WTC11 (cell line): ENCODE results near the gene HOXA10. TPM values are rescaled to one million over a fixed set of nuclear protein-coding genes. Genes with fewer than 3 reads are reported as not detected.

Experiments used
- ATAC-seq: fragments of 200-7000 bp; cut with Tn5 transposase; 2 replicates; pipeline ENCODE4 v1.10.0; 2021; ENCODE audit warnings: mild to moderate bottlenecking, moderate library complexity
- CTCF ChIA-PET: fragments of 300-600 bp; sonication (Branson Sonifier 250); formaldehyde crosslinking; loops from one replicate; lab custom pipeline; 2021; ENCODE audit warnings: antibody characterized with exemption; lab: Charles Lee
- POLR2A ChIA-PET: fragments of 350-600 bp; sonication (Branson Sonifier 250); formaldehyde crosslinking; loops from one replicate; lab custom pipeline; 2021; ENCODE audit warnings: antibody characterized with exemption; lab: Charles Lee
- DNase-seq: peaks from one replicate; pipeline ENCODE4 v3.0.0; 2021; ENCODE audit warnings: low spot score
- H3K27ac Mint-ChIP-seq: 2 replicates; pipeline ENCODE4 v1.8.0; 2021; ENCODE audit warnings: mixed read lengths
- H3K27me3 Mint-ChIP-seq: 2 replicates; pipeline ENCODE4 v1.8.0; 2021; ENCODE audit warnings: low read depth, mild to moderate bottlenecking, moderate library complexity, mixed read lengths
- H3K36me3 Mint-ChIP-seq: 2 replicates; pipeline ENCODE4 v1.8.0; 2021; ENCODE audit warnings: mixed read lengths
- H3K4me1 Mint-ChIP-seq: 2 replicates; pipeline ENCODE4 v1.8.0; 2022; ENCODE audit warnings: mixed read lengths
- H3K4me3 Mint-ChIP-seq: 2 replicates; pipeline ENCODE4 v1.8.0; 2021; ENCODE audit warnings: mild to moderate bottlenecking, moderate library complexity, mixed read lengths
- H3K9me3 Mint-ChIP-seq: 2 replicates; pipeline ENCODE4 v1.8.0; 2021; ENCODE audit warnings: mixed read lengths
- CREM ChIP-seq: sonication (generic); formaldehyde crosslinking; IDR thresholded peaks from 2 replicates; pipeline ENCODE4 v1.8.1; 2022; ENCODE audit warnings: mild to moderate bottlenecking, missing genetic modification reagents, moderate library complexity
- ELF4 ChIP-seq: sonication (generic); formaldehyde crosslinking; IDR thresholded peaks from 2 replicates; pipeline ENCODE4 v1.8.1; 2022; ENCODE audit warnings: low read depth, mild to moderate bottlenecking, moderate library complexity, missing genetic modification reagents
- ESRRA ChIP-seq: sonication (generic); formaldehyde crosslinking; IDR thresholded peaks from 2 replicates; pipeline ENCODE4 v1.8.1; 2022; ENCODE audit warnings: mild to moderate bottlenecking, missing genetic modification reagents, borderline replicate concordance
- ETV6 ChIP-seq: sonication (generic); formaldehyde crosslinking; IDR thresholded peaks from 2 replicates; pipeline ENCODE4 v1.8.1; 2022; ENCODE audit warnings: mild to moderate bottlenecking, missing genetic modification reagents
- FOXP4 ChIP-seq: sonication (generic); formaldehyde crosslinking; IDR thresholded peaks from 2 replicates; pipeline ENCODE4 v1.8.0; 2022; ENCODE audit warnings: mild to moderate bottlenecking, missing genetic modification reagents
- IRF2 ChIP-seq: sonication (generic); formaldehyde crosslinking; IDR thresholded peaks from 2 replicates; pipeline ENCODE4 v1.8.0; 2022; ENCODE audit warnings: low read depth, missing genetic modification reagents, borderline replicate concordance
- JAZF1 ChIP-seq: fragments of 250-450 bp; sonication (Bioruptor Pico); IDR thresholded peaks from 2 replicates; pipeline ENCODE4 v1.9.0; 2021; ENCODE audit warnings: moderate library complexity, mild to moderate bottlenecking, inconsistent platforms
- KAT7 ChIP-seq: sonication (generic); formaldehyde crosslinking; IDR thresholded peaks from 2 replicates; pipeline ENCODE4 v1.8.1; 2023; ENCODE audit warnings: missing genetic modification reagents, mild to moderate bottlenecking, borderline replicate concordance
- MAX ChIP-seq: sonication (generic); formaldehyde crosslinking; IDR thresholded peaks from 2 replicates; pipeline ENCODE4 v1.8.0; 2022; ENCODE audit warnings: mild to moderate bottlenecking, missing genetic modification reagents
- NFE2L1 ChIP-seq: sonication (generic); formaldehyde crosslinking; IDR thresholded peaks from 2 replicates; pipeline ENCODE4 v1.8.1; 2023; ENCODE audit warnings: missing genetic modification reagents
- PRRX2 ChIP-seq: fragments of 250-450 bp; sonication (Bioruptor Pico); IDR thresholded peaks from 2 replicates; pipeline ENCODE4 v1.8.0; 2021; ENCODE audit warnings: mild to moderate bottlenecking
- RELA ChIP-seq: sonication (generic); formaldehyde crosslinking; IDR thresholded peaks from 2 replicates; pipeline ENCODE4 v1.8.1; 2022; ENCODE audit warnings: missing genetic modification reagents, mild to moderate bottlenecking, borderline replicate concordance
- SMAD4 ChIP-seq: sonication (generic); formaldehyde crosslinking; IDR thresholded peaks from 2 replicates; pipeline ENCODE4 v1.8.0; 2022; ENCODE audit warnings: mild to moderate bottlenecking, missing genetic modification reagents
- TEAD1 ChIP-seq: sonication (generic); formaldehyde crosslinking; IDR thresholded peaks from 2 replicates; pipeline ENCODE4 v1.8.0; 2022; ENCODE audit warnings: mild to moderate bottlenecking, missing genetic modification reagents
- USF1 ChIP-seq: sonication (generic); formaldehyde crosslinking; IDR thresholded peaks from 2 replicates; pipeline ENCODE4 v1.8.0; 2022; ENCODE audit warnings: mild to moderate bottlenecking, missing genetic modification reagents
- ZBTB43 ChIP-seq: sonication (generic); formaldehyde crosslinking; IDR thresholded peaks from 2 replicates; pipeline ENCODE4 v1.8.1; 2023; ENCODE audit warnings: mild to moderate bottlenecking, missing genetic modification reagents
- ZNF138 ChIP-seq: sonication (generic); formaldehyde crosslinking; conservative IDR thresholded peaks from 2 replicates; pipeline ENCODE4 v1.8.1; 2022; ENCODE audit warnings: mild to moderate bottlenecking, moderate library complexity, missing genetic modification reagents
- ZNF232 ChIP-seq: sonication (generic); formaldehyde crosslinking; IDR thresholded peaks from 2 replicates; pipeline ENCODE4 v1.8.0; 2022; ENCODE audit warnings: mild to moderate bottlenecking, missing genetic modification reagents
- ZNF423 ChIP-seq: fragments of 250-450 bp; sonication (Bioruptor Pico); IDR thresholded peaks from 2 replicates; pipeline ENCODE4 v2.1.2; 2022; ENCODE audit warnings: mild to moderate bottlenecking, moderate library complexity
- ZNF425 ChIP-seq: fragments of 250-450 bp; sonication (Bioruptor Pico); conservative IDR thresholded peaks from 2 replicates; pipeline ENCODE4 v1.9.0; 2021; ENCODE audit warnings: mild to moderate bottlenecking
- total RNA-seq: library from RNA; stranded (reverse); gene quantifications from 3 replicates; pipeline ENCODE4 v1.2.3, GENCODE V29; 2021
- TF ChIP-seq, protein P1 (sequence below): sonication (generic); formaldehyde crosslinking; conservative IDR thresholded peaks from 2 replicates; pipeline ENCODE4 v1.8.1; 2022; ENCODE audit warnings: mild to moderate bottlenecking, missing genetic modification reagents
- TF ChIP-seq, protein P2 (sequence below): sonication (generic); formaldehyde crosslinking; IDR thresholded peaks from 2 replicates; pipeline ENCODE4 v1.8.1; 2023; ENCODE audit warnings: mild to moderate bottlenecking, missing genetic modification reagents

Gene HOXA10
- total RNA-seq, 1 experiment from 2014 or later = 0.07 TPM

GRCh38 chr7:27212497-27213432 lies 38.6 kb upstream of the HOXA10 start:
- ChIA-PET CTCF (interaction anchor here (3.5 kb wide), 1 partner anchor 17 kb away, joined by 23 read pairs; no protein-coding TSS in a partner anchor), POLR2A (no interaction called here)
- no peaks in the 10 kb centered on the region for H3K36me3 Mint-ChIP-seq
- ATAC-seq = no peak
- H3K27me3 Mint-ChIP-seq = peaks cover 100% of the 10 kb centered on the region
- no peak overlapping the region for H3K4me3 Mint-ChIP-seq
- no peak for DNase-seq
- TF ChIP-seq KAT7 (no peak), ZNF423 (peak; percentile 39; the same call in 1 of the 2 replicates)
- TF ChIP-seq, all 79 proteins: peak for 1
- Mint-ChIP-seq H3K9me3 (no peaks in the 10 kb centered on the region), H3K4me1 (peaks cover 32% of the 10 kb centered on the region), H3K27ac (no peak overlapping the region)

- Mint-ChIP-seq H3K9me3 (no peaks in the 10 kb centered on the region), H3K4me3 (no peak overlapping the region)
Observed at GRCh38 chr7:27211764-27212204, 37.7 kb upstream of the HOXA10 start.

More at GRCh38 chr7:27211764-27212204, 37.7 kb upstream of the HOXA10 start:
- Mint-ChIP-seq H3K27me3 (peaks cover 100% of the 10 kb centered on the region), H3K36me3 (no peaks in the 10 kb centered on the region), H3K27ac (no peak overlapping the region), H3K4me1 (peaks cover 32% of the 10 kb centered on the region)
- CTCF ChIA-PET = interaction anchor here (1.4 to 3.5 kb wide), 3 partner anchors 14 to 23 kb away, joined by 6 to 23 read pairs (median 8); no protein-coding TSS in a partner anchor
- DNase-seq (no peak), ATAC-seq (no peak)
- TF ChIP-seq CREM (no peak), USF1 (CRISPR knock-in tag) (no peak), IRF2 (no peak), ZNF232 (no peak), TEAD1 (CRISPR knock-in tag) (no peak), ELF4 (CRISPR knock-in tag) (no peak), PRRX2 (no peak), JAZF1 (CRISPR knock-in tag) (no peak), ZNF425 (no peak), MAX (CRISPR knock-in tag) (no peak), ZBTB43 (CRISPR knock-in tag) (no peak), ESRRA (CRISPR knock-in tag) (no peak), ETV6 (no peak), SMAD4 (CRISPR knock-in tag) (no peak), NFE2L1 (no peak), ZNF138 (no peak), FOXP4 (no peak), RELA (CRISPR knock-in tag) (no peak)
- TF ChIP-seq, protein P1, sequence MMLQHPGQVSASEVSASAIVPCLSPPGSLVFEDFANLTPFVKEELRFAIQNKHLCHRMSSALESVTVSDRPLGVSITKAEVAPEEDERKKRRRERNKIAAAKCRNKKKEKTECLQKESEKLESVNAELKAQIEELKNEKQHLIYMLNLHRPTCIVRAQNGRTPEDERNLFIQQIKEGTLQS (CRISPR knock-in tag) = no peak
- TF ChIP-seq, protein P2, sequence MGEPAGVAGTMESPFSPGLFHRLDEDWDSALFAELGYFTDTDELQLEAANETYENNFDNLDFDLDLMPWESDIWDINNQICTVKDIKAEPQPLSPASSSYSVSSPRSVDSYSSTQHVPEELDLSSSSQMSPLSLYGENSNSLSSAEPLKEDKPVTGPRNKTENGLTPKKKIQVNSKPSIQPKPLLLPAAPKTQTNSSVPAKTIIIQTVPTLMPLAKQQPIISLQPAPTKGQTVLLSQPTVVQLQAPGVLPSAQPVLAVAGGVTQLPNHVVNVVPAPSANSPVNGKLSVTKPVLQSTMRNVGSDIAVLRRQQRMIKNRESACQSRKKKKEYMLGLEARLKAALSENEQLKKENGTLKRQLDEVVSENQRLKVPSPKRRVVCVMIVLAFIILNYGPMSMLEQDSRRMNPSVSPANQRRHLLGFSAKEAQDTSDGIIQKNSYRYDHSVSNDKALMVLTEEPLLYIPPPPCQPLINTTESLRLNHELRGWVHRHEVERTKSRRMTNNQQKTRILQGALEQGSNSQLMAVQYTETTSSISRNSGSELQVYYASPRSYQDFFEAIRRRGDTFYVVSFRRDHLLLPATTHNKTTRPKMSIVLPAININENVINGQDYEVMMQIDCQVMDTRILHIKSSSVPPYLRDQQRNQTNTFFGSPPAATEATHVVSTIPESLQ (CRISPR knock-in tag) = no peak
- POLR2A ChIA-PET = no interaction called here
